Spleen (tissue), 7 donors: Measurements from ENCODE around the gene CNTNAP2.

Source experiments
- POLR2A ChIP-seq, 3 donors: fragments of 450-650 bp; IDR thresholded peaks; one replicate each; pipeline ENCODE4 v1.5.1; 2017; ENCODE audit warnings: antibody characterized with exemption in 3 of 3, mild to moderate bottlenecking in 1 of 3
- POLR2AphosphoS5 ChIP-seq, 3 donors: sonication (generic); formaldehyde crosslinking; IDR thresholded peaks; one replicate each; pipeline ENCODE4 v1.5.1; 2017; ENCODE audit warnings: antibody characterized with exemption in 3 of 3
- TF ChIP-seq, protein P1 (sequence below), 11 experiments: fragments of 200-600 bp in 7 of 11; fragments of 450-650 bp in 4 of 11; sonication (generic) in 4 of 11; IDR thresholded peaks in 8 of 11; conservative IDR thresholded peaks in 3 of 11; 1 replicate in 7 of 11; 2 replicates in 4 of 11; pipeline versions ENCODE4 v1.4.0 to v1.8.0; 2016 to 2021; ENCODE audit warnings: antibody characterized with exemption in 11 of 11, inconsistent platforms in 4 of 11, mild to moderate bottlenecking in 1 of 11
- donor health status: DM: no; HTN: no; CAD: no; lungs with moderate emphysema.
- donor health status: DM: no; HTN: no; CAD: no.
- donor health status: DM: no; HTN: no; CAD: no.

DNA sequence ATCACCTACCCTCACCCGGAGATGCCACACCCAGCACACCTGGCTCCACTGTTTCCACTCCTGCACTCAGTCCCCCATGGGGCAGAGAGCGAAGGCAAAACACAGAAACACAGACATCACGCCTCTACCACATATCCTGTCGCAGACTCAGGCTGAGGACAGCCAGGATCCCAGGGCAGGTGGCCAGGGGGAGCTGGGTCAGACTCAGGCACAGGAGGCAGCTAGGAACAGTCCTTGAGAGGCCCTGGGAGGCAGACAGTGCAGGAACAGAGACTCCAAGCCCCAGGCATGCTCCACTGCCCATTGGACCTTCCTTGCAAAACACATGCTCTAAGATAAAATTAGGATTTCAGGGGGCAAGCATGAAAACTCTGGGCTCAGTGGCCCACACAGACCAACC, 2319.5 kb downstream of the CNTNAP2 start:
- TF ChIP-seq POLR2A (IDR thresholded peaks at IDR 0.05) (no peak), POLR2AphosphoS5 (IDR thresholded peaks at IDR 0.05) (no peak)
- TF ChIP-seq, protein P1, sequence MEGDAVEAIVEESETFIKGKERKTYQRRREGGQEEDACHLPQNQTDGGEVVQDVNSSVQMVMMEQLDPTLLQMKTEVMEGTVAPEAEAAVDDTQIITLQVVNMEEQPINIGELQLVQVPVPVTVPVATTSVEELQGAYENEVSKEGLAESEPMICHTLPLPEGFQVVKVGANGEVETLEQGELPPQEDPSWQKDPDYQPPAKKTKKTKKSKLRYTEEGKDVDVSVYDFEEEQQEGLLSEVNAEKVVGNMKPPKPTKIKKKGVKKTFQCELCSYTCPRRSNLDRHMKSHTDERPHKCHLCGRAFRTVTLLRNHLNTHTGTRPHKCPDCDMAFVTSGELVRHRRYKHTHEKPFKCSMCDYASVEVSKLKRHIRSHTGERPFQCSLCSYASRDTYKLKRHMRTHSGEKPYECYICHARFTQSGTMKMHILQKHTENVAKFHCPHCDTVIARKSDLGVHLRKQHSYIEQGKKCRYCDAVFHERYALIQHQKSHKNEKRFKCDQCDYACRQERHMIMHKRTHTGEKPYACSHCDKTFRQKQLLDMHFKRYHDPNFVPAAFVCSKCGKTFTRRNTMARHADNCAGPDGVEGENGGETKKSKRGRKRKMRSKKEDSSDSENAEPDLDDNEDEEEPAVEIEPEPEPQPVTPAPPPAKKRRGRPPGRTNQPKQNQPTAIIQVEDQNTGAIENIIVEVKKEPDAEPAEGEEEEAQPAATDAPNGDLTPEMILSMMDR (IDR thresholded peaks at IDR 0.05 in 8 of 11, conservative IDR thresholded peaks at IDR 0.05 in 3 of 11), result no peak
